ENCODE data around the gene STXBP6.

DNA sequence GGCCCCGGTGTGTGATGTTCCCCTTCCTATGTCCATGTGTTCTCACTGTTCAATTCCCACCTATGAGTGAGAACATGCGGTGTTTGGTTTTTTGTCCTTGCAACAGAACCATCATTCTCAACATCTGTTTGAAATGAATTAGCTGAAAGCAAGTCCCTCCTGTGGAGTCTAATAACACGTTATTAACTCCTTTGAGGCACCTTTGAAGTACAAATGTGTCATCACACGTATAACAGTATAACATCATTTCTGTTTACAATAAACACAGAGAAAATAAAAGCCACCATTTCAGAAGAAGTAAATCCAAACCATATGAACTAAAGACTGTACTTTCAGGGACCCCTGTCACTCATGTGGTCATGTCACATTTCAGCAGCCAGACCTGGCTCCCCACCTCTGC, 198.5 kb downstream of the STXBP6 start:
- no peak for TF ChIP-seq CTCF (IDR thresholded peaks at IDR 0.05; ENCODE audit: low read depth, low read length)
- TF ChIP-seq EZH2phosphoT487 (IDR thresholded peaks at IDR 0.05; ENCODE audit: low read depth) = no peak
